ENCODE measurements around the gene PRAMEF6. TPM values are rescaled to one million over a fixed set of nuclear protein-coding genes. Genes with fewer than 3 reads are reported as not detected.
"Not testable (repeated sequence)": the region's sequence is repeated elsewhere in the genome, so short reads cannot be mapped to it uniquely, and the experiment has no call there.

The PRAMEF6 gene
- not detected in 2 replicates for total RNA-seq (2014; rRNA removed; shearing (Covaris generic))

DNA sequence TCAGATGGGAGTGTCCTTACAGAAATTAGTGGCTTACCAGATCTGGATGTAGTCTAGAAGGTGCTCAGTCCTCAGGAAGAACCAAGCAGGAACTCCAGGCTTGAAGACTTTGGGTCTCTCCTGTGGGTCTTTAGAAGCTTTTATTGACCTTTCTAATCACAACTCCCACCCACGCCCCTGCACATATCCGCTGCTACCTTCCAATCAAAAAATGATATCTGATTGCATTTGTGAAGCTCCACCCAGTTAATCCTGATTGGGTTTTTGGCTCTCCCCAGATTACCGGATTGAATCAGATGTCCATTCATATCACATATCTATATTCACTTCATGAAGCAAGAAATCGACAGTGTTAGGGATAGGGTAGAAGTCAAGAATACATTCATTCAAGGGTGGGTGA lies at the start of gene PRAMEF6:
PRAMEF6 (minus strand) TSS at position 101 of the 400 bp plus-strand sequence. CDS start 5,062 bp downstream, outside the sequence.
- not testable (repeated sequence) for DNase-seq (ENCODE audit: low read depth)

DNA sequence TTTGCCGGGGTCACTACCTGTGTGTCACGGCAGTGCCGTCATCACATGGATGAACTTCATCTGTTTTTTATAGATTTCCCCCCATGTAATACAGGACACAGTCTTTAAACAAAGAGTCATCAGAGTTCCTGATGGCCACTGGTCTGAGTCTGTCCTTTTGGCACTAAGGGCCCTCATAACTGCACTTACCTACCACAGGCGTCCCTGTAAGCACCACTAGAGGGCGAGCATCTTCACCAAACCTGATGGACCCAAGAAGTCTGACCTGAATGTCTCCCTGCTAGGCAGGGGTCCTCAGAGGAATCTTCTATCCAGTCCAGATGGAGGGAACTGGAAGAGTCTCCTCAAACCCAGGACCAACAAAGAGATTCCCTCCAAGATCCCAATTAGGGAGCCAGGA lies 23.0 kb downstream of the PRAMEF6 start:
- not testable (repeated sequence) for DNase-seq (ENCODE audit: low read depth)

DNA sequence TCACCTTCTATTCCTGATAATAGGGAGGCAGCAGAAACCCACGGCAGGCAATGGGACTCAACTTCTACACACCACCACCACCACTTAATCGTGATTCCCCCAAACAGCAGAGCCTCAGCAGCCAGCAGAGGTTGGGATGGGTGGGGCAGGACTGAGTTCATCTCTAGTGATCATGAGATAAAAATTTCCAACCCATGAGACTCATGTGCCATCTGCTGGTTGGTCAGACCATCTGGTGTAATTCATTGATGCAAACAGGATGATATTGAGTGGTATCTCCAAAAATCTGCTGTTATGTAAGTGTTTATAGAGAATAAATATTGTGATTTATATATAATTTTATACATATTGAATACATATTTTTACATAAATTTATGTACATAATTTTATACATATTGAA lies 25.6 kb downstream of the PRAMEF6 start:
- not testable (repeated sequence) for DNase-seq (ENCODE audit: low read depth)

DNA sequence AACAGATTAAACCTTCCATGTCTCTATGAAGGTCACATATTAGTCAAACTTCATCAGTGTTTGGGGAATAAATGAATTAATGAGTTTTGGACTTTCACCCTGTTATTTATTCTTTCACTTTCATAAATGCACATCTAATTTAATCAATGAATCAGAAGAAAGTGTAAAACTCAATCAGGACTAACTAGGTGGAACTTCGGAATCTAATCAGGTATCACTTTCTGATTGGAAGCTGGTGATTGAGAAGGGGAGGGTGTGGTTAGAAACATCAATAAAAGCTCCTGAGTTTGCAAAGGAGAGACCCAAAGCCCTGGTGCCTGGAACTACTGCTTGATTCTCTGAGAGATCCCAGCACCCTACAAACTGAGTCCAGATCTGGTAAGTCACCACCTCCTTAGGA lies 31.1 kb downstream of the PRAMEF6 start, which contains the start of gene PRAMEF7:
PRAMEF7 (plus strand) TSS at position 301 of the 400 bp plus-strand sequence. CDS start 1,083 bp downstream, outside the sequence.
- DNase-seq (ENCODE audit: low read depth), result not testable (repeated sequence)

DNA sequence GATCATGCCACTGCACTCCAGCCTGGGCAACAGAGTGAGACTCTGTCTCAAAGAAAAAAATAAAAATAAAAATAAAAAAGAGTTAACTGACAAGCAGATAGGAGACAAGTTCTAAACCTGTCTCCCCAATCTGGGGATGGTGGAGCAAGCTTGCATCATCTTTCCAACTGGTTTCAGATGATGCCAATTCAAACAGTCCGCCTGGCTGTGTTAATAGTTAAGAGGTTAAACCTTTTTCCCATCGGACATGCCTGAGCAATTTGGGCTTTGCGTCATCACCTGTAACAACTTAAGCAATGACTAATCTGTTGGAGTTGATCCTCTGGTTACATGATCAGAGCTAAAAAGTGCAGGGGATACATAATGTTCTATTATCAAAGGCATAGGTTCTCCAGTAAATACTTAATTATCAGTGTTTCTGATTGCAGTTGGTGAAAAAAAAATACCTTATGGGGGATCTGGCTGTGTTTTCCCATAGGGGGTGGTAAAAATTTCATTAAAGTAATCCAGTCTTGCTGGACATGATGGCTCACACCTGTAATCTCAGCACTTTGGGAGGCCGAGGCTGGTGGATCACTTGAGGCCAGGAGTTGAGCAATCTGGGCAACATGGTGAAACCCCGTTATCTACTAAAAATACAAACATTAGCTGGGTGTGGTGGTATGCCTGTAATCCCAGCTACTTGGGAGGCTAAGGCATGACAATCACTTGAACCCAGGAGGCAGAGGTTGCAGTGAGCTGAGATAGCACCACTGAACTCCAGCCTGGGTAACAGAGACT lies 43.4 kb downstream of the PRAMEF6 start:
- DNase-seq (ENCODE audit: low read depth), result not testable (repeated sequence)

DNA sequence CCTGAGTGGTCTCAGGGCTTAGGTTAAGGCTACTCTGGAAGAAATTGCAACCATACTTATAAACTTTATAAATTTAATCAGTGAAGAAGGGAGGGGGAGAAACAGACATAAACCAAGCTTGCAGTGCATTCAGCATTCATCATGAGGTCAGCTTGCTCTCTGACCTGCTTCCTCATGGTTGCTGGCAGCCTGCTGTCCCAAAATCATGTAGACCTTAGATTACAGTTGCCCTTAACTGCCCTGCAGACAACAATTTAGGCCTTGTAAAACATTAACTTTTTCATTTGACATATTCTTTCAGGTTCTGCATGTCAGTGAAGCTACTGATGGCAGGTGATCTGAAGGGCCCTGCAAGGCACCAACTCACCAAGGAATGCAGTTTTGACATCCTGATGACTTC lies 48.2 kb downstream of the PRAMEF6 start:
- not testable (repeated sequence) for DNase-seq (ENCODE audit: low read depth)

DNA sequence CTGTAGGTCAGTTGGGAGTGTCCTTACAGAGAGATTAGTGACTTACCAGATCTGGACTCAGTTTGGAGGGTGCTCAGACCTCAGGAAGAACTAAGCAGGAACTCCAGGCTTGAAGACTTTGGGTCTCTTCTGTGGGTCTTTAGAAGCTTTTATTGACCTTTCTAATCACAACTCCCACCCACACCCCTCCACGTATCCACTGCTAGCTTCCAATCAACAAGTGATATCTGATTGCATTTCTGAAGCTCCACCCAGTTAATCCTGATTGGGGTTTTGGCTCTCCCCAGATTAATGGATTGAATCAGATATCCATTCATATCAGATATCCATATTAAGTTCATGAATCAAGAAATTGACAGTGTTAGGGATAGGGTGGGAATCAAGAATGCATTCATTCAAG lies 49.2 kb downstream of the PRAMEF6 start, which contains the start of gene PRAMEF10:
PRAMEF10 (minus strand) TSS at position 101 of the 400 bp plus-strand sequence. CDS start 2,423 bp downstream, outside the sequence.
- not testable (repeated sequence) for DNase-seq (ENCODE audit: low read depth)

Other genes starting within 250 kb of the PRAMEF6 start
- not detected in 2 replicates for gene AADACL3, start 231.5 kb downstream of the PRAMEF6 start, total RNA-seq (2014; rRNA removed; shearing (Covaris generic))
- not detected in 2 replicates for gene CFAP107, start 201.4 kb downstream of the PRAMEF6 start, total RNA-seq (2014; rRNA removed; shearing (Covaris generic))
- gene PRAMEF12, start 173.8 kb downstream of the PRAMEF6 start, total RNA-seq (2014; rRNA removed; shearing (Covaris generic)), result not detected in 2 replicates
- not detected in 2 replicates for gene PRAMEF1, start 156.2 kb downstream of the PRAMEF6 start, total RNA-seq (2014; rRNA removed; shearing (Covaris generic))
- not detected in 2 replicates for gene PRAMEF11, start 116.2 kb downstream of the PRAMEF6 start, total RNA-seq (2014; rRNA removed; shearing (Covaris generic))
- 0.12 TPM in 1 of 2 replicates, not detected in the other for gene HNRNPCL1, start 98.9 kb downstream of the PRAMEF6 start, total RNA-seq (2014; rRNA removed; shearing (Covaris generic))
- not detected in 2 replicates for gene PRAMEF2, start 90.5 kb downstream of the PRAMEF6 start, total RNA-seq (2014; rRNA removed; shearing (Covaris generic))
- gene PRAMEF4, start 61.4 kb downstream of the PRAMEF6 start, total RNA-seq (2014; rRNA removed; shearing (Covaris generic)), result not detected in 2 replicates
- gene PRAMEF10, start 49.3 kb downstream of the PRAMEF6 start, total RNA-seq (2014; rRNA removed; shearing (Covaris generic)), result not detected in 2 replicates
- not detected in 2 replicates for gene PRAMEF7, start 31.0 kb downstream of the PRAMEF6 start, total RNA-seq (2014; rRNA removed; shearing (Covaris generic))
- gene PRAMEF27, start 109.0 kb upstream of the PRAMEF6 start, total RNA-seq (2014; rRNA removed; shearing (Covaris generic)), result not detected in 2 replicates
- gene HNRNPCL3, start 113.2 kb upstream of the PRAMEF6 start, total RNA-seq (2014; rRNA removed; shearing (Covaris generic)), result not detected in 2 replicates
- not detected in 2 replicates for gene PRAMEF25, start 123.2 kb upstream of the PRAMEF6 start, total RNA-seq (2014; rRNA removed; shearing (Covaris generic))
- gene HNRNPCL2, start 169.3 kb upstream of the PRAMEF6 start, total RNA-seq (2014; rRNA removed; shearing (Covaris generic)), result not detected in 2 replicates
- gene PRAMEF26, start 208.4 kb upstream of the PRAMEF6 start, total RNA-seq (2014; rRNA removed; shearing (Covaris generic)), result not detected in 2 replicates
- not detected in 2 replicates for gene HNRNPCL4, start 218.1 kb upstream of the PRAMEF6 start, total RNA-seq (2014; rRNA removed; shearing (Covaris generic))
- not detected in 2 replicates for gene PRAMEF9, start 224.3 kb upstream of the PRAMEF6 start, total RNA-seq (2014; rRNA removed; shearing (Covaris generic))